HUDEP-2 (cell line): ENCODE data around the gene IWS1.
"Not testable (repeated sequence)": the region's sequence is repeated elsewhere in the genome, so short reads cannot be mapped to it uniquely, and the experiment has no call there.

Source experiments
- DNase-seq, 76 experiments: peaks; one replicate each; lab custom pipeline; 2025; ENCODE audit not compliant: unreplicated experiment in 76 of 76; lab: John Stamatoyannopoulos, UW

Gene IWS1

DNA sequence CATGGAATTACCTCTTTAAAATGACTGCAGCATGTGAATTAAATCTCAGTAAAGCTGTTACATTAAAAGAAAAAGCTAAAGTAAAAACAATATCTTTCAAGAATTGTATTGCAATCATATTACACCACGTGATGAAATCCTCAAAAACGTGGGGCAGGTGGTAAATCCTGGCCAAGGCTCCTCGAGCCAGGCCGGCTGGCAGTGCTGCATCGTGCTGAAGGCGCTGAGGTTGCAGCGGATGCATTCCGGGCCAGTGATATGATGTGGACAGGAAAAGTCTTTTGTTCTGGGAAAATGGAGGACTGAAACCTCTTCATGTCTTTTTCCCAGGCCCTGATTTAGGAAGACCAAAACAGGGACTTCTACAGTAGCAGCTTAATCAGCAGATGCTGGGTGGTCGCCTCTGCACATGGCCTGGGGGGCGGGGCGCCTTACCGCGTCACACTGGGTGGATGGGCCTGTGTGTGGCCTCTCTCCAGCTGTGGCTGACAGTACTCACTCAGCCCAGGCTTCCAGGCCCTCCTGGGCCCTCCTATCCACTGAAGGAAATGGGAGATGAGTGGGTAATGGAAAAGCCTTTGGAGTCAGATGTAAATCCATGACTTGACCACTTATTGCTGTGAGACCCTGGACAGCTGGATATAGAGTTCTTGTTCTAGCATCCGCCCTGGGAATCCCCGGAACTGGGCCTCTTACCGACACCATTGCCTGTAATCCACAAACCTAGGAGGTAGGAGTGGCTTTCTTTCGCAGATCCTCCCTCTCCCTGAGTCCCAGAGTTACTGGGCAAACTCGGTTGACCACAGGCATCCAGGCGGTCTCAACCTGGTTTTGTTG is 62.9 kb downstream of the IWS1 start:
- peak in 1 of 76 experiments; percentile 1 for DNase-seq

- DNase-seq, result no peak
Measured at GRCh38 chr2:127462461-127462860, 63.8 kb downstream of the IWS1 start.

DNA sequence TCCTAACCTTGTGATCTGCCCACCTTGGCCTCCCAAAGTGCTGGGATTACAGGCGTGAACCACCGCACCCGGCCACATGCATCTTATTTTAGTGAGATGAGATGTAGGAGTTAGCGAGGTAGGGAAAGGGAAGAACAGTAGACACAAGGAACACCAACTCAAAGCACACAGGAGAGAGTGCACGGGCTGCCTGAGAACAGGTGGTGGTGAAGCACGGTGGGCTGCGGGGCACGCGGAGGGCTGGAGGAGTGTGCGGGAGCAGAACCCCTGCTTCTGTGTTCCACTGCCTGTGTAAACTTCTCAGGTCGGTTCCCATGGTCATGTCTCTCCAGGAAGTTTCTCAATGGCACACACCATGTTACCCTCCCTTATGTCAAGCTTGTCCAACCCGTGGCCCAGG is 69.3 kb downstream of the IWS1 start:
- no peak for DNase-seq

GRCh38 chr2:127455566-127456493 is 70.5 kb downstream of the IWS1 start:
- no peak for DNase-seq

GRCh38 chr2:127454595-127455565 is 71.4 kb downstream of the IWS1 start:
- DNase-seq, result no peak

- DNase-seq, result peak in 19 of 76 experiments; percentile 2 to 47 (median 10)
Measured at GRCh38 chr2:127453392-127454171, 72.7 kb downstream of the IWS1 start.

DNA sequence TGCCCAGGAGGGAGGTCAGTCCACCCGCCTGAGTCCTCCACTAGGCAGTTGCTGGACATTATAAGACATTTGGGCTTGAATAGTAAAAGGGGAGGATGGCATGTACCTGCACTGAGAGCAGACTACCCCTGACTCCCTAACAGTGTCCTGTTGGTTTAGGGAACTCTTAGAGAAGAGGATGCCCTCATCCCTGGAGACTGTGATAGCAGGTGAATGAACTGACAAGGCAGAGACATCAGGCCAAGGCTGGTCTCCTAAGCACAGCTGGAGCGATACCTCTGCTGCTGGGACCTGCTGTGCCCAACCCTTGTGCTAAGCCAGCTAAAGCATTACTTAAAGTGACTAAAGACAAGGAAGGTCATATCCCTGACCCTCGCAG is 73.3 kb downstream of the IWS1 start:
- no peak for DNase-seq

DNA sequence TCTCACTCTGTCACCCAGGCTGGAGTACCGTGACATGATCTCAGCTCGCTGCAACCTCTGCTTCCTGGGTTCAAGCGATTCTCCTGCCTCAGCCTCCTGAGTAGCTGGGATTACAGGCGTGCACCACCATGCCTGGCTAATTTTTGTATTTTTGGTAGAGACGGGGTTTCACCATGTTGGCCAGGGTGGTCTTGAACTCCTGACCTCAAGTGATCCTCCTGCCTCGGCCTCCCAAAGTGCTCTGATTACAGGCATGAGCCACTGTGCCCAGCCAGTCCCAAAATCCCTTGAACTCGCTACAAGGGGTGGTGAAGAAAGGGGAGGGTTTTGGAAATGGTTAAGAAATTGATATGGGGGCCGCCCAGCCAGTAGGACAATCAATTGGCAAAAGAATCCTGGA is 73.9 kb downstream of the IWS1 start:
- DNase-seq, result not testable (repeated sequence)

GRCh38 chr2:127451981-127452380 is 74.3 kb downstream of the IWS1 start:
- DNase-seq, result no peak

GRCh38 chr2:127449898-127450297 is 76.4 kb downstream of the IWS1 start:
- no peak for DNase-seq

DNA sequence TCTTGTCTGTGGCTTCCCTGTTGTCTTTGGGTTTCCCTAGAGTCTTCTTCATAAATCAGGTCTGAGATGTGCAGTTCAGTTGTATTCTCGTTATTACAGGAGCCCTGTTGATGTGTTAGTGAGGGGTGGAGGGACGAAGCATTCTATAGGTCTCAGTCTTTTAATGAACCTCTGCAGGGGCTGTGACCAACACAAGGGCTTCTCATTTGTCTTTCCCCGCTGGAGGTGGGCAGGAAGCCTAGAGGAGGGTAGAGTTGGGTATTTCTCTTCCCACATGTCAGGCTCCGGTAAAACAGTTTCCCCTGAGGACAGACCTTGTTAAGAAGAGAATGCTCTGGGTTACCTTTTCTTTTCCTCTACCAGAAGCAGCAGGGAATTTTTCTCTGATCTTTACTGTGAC is 76.9 kb downstream of the IWS1 start:
- DNase-seq, result no peak

DNA sequence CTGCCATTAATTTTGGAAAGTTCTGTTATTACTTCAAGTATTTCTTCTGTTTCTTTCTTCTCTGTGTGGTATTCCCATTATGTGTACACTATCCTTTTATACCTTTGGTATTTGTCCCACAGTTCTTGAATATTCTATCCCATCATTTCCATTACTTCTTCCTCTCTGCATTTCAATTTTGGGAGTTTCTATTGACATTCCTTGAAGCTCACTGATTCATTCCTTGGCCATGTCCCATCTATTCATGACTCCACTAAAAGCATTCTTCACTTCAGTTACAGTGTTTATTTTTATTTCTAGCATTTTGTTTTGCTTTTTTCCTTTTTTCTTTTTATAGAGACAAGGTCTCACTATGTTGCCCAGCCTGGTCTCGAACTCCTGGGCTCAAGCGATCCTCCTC is 77.8 kb downstream of the IWS1 start:
- DNase-seq, result no peak

GRCh38 chr2:127439343-127439742 is 86.9 kb downstream of the IWS1 start:
- DNase-seq, result no peak

GRCh38 chr2:127437781-127438726 is 88.2 kb downstream of the IWS1 start:
- DNase-seq, result no peak

- DNase-seq, result no peak
Measured at GRCh38 chr2:127437056-127437455, 89.2 kb downstream of the IWS1 start.

GRCh38 chr2:127434515-127434914 is 91.8 kb downstream of the IWS1 start:
- no peak for DNase-seq

DNA sequence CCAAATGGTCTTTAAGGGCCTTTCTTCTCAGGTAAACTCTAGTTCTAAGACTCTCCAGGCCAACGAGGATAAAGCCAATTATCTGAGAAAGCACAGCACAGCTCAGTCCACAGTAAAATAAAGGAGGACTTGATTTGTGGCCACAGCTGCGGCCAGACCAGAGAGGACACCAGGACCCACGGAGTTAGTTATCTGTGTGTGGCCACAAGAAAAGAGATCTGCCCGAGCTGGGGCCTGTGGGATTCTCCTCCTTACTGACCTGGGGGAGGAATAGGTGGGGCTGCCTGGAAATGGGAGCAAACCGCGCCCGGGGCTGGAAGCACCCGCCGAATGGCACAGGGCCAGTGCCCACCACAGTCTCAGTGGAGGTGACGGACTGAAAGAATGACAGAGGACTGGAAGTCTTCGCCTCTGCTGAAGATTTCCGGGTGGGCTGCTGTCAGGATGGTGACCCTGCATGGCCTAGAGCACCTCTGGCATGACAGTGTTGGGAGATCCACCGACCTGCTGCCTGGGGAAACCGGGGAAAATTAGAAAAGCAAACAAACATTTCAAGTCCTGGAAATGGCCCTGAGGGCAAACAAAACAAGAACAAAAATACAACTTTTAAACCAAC is 94.8 kb downstream of the IWS1 start:
- DNase-seq, result no peak
